HG02884 (cell line): ENCODE data around the gene CPSF3.
"Not testable (repeated sequence)": the region's sequence is repeated elsewhere in the genome, so short reads cannot be mapped to it uniquely, and the experiment has no call there.

Source experiments
- ATAC-seq: cut with Tn5 transposase; IDR thresholded peaks from one replicate; pipeline ENCODE4 v1.9.1; 2021; ENCODE audit warnings: mild to moderate bottlenecking, moderate library complexity; ENCODE audit not compliant: unreplicated experiment

Gene CPSF3

DNA sequence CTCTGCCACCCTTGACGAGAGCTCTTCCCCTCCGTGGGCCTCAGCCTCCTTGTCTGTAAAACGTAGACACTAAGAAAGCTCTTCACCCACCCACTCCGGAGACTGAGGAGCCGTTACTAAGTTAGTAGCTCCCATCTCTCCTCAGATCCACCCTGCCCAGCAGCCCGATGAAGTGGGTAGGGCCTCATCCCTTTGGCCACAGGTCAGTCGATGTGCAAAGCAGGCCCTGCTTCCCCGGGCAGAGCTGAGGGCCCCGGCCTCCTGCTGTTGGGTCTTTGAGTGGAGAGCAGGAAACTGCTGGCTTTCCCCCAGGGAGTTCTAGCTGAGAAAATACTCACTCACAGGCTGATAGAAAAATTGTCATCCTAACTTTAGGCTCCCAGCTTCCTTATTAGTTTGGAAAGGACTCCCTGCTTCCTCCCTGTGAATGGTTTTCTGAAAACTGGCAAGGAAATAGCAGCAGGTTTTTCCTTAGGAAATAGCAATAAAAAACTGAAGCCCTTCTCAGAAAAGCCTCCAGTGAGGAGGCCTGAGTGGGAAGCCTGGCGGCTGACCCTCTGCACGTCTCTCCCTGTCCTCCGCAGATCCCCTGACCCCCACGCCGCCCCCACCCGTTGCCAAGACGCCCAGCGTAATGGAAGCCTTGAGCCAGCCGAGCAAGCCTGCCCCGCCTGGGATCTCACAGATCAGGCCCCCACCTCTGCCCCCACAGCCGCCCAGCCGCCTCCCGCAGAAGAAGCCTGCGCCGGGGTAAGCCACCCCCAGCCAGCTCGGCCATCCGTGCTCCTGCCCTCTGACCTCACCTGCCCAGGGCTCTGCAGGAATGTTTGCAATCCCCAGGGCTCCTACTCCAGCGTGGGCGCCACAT, 30.3 kb upstream of the CPSF3 start:
- ATAC-seq: no peak

DNA sequence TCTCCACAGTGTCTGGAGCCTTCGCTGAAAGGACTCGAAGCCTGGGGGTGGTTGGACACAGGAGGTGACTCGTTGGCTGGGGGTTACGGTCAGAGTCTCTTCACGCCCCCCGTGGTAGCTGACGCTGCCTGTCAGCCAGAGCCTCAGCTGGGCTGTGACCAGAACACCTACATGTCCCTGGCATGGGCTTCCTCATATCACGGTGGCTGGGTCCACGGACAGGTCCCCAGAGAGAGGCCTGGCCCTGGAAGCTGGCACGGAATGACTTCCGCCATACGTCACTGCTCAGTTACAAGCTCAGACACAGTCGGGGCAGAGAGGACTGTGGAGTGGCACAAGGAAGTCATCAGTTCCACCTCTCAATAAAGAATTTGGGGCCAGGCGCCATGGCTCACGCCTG, 28.6 kb upstream of the CPSF3 start:
- ATAC-seq: no peak

DNA sequence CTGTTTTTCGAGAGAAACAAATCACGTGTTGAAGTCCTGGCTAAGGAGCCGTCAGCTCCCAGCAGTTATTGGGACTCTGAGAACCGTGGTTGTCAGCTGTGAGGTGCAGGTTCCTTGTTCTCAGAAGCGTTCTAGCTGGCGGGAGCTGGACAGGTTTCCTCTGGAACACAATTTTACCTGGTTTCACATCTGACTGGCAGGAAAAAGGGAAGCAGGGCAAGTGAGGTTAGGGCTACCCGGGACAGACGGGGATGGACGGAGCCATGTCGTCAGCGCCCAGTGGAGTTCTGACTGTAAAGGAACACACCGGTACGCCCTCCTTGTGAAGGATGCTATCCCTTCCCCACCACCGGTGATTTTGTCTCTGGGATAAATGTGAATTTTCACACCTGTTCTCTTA, 26.3 kb upstream of the CPSF3 start:
- no peak for ATAC-seq

DNA sequence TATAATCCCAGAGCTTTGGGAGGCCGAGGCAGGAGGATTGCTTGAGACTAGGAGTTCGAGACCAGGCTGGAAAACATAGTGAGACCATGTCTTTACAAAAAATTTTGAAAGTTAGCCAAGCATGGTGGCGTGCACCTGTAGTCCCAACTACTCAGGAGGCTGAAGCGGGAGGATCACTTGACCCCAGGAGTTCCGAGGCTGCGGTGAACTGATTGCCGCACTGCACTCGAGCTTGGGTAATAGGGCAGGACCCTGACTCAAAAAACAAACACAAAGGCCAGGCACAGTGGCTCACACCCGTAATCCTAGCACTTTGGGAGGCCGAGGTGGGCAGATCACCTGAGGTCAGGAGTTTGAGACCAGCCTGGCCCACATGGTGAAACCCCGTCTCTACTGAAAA, 25.2 kb upstream of the CPSF3 start:
- ATAC-seq: not testable (repeated sequence)

DNA sequence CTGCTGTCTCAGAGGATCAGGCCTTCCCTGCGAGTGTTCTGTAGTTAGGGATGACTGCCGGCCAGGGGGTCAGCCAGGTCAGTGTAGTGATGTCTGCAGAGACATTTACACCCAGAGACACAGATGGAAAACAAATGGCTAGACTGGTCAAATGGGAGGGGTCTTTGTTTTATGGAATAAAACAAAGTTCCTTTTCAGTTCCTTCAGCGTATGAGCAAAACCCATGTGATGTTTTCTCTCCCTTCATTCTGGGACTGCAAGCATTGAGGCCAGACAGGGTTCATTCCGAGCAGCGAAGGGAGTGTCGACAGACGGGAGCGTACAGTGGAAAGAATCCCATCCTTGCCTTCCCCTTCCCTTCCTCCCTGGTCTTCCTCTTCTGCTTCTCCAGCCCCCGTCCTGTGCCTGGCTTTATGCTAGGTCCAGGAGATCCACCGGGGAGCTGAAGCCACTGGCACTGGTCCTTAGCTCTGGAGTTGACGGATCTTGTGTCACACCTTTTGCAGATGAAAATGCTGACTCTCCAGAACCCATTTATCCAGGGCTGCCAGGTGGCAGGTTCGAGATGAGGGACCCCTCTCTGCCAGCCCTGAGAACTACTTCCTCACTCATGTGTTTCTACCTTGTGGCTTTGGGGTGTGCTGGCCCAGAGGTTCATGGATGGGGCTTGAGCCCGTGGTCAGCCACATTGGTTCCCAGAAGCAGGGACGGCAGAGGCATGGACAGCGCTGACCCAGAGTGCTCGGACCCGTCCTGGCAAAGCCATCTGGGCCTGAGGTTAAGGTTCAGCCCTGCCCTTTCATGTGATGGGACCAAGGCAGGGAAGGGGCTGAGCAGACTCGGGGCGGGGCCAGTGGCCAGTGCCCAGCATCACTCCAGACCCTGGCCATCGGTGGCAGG, 24.3 kb upstream of the CPSF3 start:
- no peak for ATAC-seq

DNA sequence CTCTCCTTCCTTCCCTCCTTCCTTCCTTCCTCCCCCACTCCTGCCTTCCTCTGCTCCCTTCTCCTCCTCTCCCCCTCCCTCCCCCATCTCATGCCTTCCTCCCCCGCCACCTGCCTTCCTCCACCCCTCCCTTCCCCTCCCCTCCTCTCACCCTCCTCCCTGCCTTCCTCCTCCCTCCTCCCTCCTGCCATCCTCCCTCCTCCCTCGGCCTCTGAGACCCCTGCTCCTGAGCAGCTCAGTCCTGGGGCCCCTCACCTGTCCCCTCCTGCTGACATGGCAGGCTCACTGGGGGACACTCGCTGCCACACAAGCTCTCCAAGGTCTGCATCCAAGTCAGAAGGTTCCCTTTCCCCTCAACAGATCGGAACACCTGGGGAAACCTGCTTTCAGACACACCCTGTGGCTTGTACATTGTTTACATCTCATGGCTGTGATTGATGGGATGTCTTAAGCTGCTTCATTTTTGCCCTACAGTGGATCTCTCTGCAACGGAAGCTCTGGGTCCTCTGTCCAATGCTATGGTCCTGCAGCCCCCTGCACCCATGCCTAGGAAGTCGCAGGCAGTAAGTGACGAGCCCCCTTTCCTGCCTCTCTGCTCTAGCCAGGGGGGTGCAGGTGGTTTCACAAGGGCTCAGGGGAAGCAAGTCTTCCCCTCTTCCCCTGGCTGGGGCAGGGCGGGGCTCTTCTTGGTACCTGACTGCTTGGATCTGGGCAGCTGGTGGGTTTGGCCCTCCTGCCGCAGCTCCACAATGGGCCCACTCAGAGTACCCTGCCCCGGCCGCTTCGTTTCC, 23.0 kb upstream of the CPSF3 start:
- ATAC-seq: no peak

DNA sequence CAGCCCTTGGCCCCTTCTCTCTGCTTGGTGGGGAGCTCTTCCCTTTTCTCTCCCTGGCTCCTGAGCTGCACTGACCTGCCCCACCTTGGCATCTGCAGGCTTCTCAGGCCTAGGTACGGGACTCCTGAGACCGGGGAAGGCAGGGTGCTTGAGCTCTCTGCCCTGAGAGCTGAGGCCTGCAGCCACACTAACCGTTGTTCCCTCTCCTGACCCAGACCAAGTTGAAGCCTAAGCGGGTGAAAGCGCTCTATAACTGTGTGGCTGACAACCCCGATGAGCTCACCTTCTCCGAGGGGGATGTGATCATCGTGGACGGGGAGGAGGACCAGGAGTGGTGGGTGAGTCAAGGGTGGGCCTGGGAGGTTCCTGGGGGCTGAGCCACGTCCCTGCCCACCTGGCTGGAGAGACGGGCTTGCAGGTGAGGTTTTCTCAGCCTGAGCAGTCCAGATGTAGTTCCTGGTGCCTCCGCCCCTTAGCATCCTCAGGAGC, 22.4 kb upstream of the CPSF3 start:
- no peak for ATAC-seq

DNA sequence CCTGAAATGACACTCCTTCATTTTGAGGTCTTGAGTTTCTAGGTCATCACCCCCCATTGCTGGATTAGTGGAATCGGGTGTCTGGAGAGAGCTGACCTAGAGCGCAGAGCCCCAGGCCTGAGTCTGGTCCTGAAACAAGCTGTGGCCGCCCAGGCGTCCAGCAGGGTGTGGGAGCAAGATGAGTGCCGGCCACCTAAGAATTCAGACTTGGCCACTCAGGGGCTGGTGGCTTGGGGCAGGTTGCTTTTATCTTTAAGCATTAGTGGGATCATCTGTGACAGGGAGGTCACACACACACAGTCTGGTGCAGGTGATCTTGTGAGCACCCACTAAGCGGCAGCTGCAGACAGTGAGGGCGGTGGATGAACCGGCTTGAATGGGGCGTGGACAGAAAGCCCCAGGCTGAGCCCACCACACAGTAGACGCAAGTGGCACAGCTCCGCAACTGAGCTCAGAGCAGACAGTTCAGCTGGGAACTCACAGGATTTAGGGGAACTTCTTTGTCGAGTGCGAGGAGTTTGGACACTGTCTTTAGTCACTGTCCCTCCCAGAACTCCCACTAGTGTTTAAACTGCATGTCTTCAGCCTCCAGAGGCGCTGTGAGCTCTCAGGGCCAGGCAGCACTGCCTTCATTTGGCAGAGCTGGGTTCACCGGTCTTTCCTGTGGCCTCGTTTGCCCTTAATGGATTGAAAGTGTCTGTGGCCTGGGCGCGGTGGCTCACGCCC, 21.6 kb upstream of the CPSF3 start:
- ATAC-seq: no peak

DNA sequence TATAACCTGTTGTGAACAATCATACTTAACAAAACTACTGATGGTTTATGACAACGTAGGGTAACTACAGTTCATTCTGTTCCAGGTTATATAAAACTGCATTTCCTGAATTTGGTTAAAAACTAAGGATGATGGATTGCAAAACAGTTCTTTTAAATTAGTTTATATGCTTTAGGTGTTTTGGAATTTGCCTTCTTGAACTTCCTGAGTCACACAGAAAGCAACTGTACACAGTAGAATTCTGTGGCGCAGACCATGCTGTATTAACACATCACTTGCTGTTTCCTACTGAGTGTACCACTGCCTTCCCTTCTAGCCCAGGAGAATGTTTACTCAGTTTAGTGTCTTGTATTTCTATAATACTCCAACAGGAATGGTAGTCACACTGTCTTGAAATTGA, 19.5 kb upstream of the CPSF3 start:
- ATAC-seq: no peak

DNA sequence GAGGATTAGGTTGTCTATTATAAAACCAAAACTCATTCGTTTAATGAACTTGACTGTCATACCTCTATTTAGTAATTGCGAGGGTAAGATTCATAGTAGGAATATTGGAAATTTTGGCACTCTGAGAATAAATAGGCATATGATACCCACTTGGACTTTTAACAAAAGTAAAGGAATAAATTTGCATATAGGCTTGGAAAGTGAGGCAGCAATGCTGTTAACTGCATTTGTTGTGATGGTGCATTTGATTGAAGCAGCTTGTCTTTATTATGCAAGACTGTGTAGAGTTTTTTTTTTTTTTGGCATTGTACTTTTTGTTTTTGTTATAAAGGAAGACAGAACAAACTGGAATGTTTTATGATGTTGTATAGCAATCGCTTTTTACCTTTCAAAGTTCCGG, 19.0 kb upstream of the CPSF3 start:
- no peak for ATAC-seq

DNA sequence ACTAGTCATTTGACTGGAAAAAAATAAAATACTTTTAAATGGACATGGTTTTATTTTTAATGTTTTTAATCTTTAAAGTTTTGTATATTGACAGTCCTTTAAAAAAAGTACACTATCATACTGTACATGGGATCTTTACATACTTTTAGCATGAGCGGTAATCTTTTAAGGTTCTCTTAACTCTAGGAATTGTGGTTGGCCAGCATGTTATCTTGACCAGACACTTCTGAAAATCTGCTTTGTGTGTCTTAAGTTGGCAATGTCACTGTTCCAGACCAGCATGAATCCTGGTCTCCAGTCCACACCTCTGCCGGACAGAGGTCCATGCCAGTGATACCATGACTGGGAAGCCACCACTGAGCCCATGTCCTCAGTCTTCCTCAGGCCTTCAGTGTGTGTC, 17.8 kb upstream of the CPSF3 start:
- no peak for ATAC-seq

DNA sequence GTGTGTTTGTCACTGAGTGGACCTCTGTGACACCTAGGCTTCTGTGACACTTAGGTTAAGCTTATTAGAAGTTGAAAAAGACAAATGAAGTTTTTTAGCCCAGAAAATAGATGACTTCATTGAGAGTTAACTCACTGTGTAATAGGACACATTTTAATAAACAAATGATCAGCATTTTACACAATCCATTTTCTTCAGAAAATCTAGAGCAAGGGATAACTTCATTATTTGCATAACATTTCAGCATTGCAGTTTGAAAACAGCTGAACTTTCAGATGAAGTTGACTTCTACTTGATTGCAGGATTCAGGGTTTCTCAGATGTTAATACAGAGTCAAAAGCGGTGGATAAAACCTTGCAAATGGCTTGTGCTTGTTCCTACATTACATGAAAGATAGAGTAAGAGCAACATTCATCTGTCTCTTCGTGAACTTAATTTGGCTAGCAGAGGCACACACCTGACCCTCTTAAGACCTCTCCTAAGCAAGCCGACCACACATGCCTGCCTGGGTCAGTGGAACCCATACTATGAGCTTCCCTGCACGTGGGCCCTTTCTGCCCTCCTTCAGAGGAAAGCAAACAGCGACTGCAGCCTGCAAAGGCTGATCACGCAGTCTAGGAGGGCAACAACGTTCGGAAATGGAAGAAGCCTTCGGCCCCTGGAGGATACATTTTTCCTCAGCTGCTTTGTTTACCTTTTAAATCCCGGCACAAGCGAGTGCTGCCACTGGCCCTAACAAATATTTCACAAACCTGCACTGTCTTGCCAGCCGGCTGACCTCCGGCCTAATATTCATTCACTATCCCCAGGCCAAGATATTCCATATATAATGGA, 16.7 kb upstream of the CPSF3 start:
- no peak for ATAC-seq

DNA sequence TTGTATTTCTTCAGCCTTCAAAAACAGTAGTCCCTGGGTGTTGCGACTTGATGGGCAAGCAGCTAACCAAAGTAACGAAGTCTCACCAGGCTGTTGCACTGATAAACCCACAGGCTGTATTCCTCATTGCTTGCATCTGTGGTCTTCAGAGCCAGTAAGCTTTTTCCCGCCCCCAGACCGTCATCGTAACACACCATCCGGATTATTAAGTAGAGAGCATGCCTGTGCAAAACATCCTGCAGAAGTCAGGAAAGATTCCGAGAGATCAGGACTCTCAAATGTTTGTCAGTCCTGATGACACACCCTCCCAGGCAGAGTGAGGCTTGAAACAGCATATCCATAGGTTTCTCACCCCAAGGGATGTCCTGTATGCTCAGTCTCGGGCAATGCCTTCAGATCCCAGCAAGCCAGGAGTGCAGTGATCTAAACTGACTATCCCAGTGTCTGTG, 16.1 kb upstream of the CPSF3 start:
- ATAC-seq: no peak

DNA sequence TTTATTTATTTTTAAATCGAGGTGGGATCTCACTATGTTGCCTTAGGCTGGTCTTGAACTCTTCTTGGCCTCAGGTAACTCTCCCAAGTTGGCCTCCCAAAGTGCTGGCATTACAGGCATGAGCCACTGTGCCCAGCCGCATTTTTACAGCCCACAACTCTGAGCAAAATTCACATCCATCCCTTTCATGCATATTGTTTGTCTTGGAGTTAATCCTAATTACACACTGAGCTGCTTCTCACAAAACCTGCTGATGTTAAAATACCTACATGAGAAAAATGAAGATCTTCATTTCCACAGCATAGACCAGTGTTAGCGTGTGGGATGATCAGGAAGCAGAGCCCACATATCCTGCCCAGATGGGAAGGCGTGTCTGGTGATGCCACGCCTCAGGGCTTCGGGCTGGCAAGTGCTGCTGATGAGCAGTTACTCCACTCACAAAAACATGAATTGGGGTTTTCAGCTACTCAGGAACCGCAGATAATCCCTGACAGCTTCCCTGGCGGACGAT, 14.8 kb upstream of the CPSF3 start:
- no peak for ATAC-seq

DNA sequence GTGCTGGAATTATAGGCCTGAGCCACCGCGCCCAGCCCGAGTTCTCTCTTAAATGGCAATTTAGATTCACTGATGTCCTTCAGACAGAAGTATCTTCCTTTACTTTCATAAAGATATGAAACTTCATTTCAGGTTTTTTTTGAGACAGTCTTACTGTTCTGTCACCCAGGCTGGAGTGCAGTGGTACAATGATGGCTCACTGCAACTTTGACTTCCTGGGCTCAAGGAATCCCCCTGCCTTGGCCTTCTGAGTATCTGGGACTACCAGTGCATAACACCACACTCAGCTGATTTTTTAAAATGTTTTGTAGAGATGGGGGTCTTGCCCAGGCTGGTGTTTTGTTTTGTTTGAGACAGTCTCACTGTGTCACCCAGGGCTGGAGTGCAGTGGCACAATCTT, 13.3 kb upstream of the CPSF3 start:
- ATAC-seq: no peak

DNA sequence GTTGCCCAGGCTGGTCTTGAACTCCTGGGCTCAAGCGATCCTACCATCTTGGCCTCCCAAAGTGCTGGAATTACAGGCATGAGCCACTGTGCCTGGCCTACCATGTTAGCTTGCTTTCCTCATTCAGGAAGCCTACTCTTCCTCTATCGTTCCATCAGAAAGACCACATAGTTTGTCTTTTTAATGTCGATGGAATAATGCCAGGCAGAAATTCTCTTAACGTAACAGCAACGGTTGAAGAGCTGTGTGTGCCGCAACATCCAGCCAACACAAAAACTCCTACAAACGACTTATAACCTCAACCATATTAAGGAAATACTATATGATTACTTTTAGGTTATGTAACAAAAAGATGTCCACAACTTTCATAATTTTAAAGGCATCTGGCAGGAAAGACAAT, 10.7 kb upstream of the CPSF3 start:
- ATAC-seq: no peak

DNA sequence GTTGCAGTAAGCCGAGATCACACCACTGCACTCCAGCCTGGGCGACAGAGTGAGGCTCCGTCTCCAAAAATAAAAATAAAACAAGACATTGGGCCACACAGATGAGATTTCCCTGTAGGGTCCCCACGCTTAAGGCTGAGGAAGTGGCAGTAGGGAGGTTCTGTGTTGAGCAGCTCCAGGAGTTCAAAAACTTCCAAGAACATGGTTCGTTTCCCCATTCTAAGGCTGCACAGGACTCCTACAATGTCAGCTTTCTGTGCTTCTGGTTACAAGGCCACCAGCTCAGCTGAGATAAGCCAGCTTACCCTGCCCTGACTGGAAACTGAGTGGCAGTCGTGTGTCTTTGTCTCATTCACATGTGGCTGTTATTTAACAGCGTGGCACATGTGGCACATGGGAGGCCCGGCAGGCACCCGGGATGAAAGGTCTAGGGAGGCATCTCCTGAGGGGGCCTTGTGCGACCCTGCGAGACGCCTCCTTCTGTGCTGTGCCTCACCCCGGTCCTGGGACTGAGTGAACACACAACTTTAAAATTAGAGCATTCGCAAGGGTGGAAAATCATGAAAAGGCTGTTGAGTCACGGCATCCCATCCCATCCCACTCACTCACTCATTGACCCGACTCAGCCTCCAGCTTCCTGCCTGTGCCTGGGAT, 7.8 kb upstream of the CPSF3 start:
- ATAC-seq: no peak

DNA sequence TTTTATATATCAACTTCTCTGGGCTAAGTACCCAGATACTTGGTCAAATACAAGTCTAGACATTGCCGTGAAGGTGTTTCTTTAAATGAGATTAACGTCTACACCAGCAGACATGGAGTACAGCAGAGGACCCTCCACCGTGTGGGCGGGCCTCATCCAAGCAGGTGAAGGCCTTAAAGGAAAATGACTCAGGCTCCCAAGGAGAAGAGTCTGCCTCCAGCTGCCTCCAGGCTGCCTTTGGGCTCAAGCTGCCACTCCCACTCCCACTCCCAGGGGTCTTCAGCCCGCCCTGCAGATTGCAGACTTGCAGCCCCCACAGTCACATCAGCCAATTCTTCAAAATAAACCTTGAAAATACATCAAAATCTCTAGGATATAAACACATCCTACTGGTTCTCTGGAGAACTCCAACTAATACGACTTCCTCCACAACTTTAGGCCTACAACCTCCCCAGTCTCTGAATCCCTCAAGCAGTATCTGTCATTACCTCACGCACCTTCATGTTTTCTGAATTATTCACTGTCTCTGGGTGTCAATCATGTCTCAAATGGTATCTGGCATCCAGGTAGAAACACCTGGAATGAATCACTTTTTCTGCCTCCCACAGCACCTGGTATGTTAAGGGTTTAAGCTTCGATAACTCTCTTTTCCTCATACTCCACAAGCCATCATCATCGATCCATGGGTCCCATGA, 7.0 kb upstream of the CPSF3 start:
- no peak for ATAC-seq
